ENCODE results near the gene GGTLC1.

- TF ChIP-seq CTCF (IDR thresholded peaks at IDR 0.05) (no peak), POLR2A (IDR thresholded peaks at IDR 0.05) (no peak), EP300 (IDR thresholded peaks at IDR 0.05) (no peak)
Observed at GRCh38 chr20:23954008-23954745, 34.4 kb downstream of the GGTLC1 start.
